M059J (cell line): ENCODE results near the gene COA7. TPM values are rescaled to one million over a fixed set of nuclear protein-coding genes. Genes with fewer than 3 reads are reported as not detected.
A peak's percentile ranks its signal among the peaks of the same experiment; 100 is the strongest.

Source experiments
- DNase-seq: peaks from one replicate; pipeline ENCODE4 v3.0.0-alpha.2; 2012; ENCODE audit warnings: low read depth
- total RNA-seq: library from RNA; depleted of rRNA; stranded (reverse); fragments of >200 nt; shearing (Covaris generic); gene quantifications from 2 replicates; pipeline ENCODE4 v1.2.3, GENCODE V29; 2014

The COA7 gene
- total RNA-seq, 1 experiment from 2014 or later = 10.1 TPM

DNA sequence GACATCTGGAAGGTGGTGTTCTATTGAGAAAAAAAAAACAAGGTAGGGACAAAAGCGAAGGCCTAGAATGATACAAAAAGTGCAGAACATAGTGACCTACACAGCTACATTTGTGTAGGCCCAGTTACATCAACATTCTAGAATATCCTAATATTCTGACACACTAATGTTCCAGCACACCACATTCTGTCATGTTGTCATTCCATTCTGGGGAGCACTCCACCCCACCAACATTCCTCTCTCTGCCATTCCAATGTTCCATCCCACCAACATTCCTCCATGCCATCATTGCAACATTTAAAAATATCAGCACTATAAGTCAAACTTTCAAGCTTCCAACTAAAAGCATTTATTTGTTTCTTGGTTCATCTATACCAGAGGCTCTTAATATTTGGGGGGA is 28.5 kb downstream of the COA7 start:
- DNase-seq = peak; percentile 59

DNA sequence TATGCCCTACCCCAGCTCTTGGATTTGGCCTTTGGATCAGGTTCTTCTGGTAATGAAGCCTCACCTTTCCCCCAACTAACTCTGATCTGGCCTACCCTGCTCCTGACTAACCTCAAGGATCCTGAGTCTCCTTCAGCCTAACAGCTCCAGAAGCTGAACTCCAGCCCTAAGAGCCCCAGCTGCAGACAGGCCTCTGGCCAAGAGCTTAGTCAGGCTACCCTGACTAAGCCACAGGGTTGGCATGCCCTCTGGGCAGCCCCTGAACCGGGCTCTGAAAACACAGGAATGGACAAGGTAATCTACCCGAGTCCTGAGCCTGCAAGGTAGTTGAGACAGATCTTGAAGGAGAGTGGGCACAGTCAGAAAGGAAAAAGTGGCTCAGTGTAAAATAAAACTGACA is 29.4 kb downstream of the COA7 start:
- peak; percentile 87 for DNase-seq

DNA sequence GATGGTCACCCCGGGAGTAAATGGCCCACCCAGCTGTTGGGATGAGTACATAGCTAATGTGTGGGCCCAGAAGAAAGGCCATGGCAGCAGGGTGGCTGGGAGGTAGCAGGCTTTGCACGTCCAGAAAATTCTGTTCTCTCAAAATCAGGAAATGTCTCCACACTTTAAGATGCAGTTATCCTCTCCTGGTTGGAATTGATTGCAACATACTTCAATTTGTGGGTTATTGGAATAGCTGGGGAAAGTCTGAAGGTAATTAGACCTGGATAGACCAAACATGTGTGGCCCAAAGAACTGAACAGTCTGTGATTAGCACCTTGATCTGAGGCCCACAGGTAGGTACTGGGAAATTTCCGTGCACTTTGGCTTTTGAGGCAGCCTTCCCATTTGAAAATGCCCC is 30.2 kb downstream of the COA7 start:
- no peak for DNase-seq

DNA sequence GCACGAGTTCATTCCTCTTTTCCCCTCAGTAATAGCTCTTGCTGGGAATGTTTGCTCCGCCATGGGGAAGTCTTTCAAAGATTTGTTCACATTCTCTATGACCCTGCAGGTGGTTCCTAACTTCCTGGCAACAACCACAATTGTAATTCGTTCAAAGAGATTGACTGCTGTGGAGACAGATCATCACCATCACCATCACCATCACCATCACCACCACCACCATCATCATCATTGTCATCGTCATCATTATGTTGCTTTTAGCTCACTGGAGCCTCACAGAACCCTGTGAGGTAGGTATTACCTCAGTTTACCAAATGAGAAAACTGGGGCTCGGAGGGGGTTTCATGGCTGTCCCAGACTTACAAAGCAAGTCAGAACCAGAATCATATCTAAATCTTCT is 30.9 kb downstream of the COA7 start:
- DNase-seq = no peak

DNA sequence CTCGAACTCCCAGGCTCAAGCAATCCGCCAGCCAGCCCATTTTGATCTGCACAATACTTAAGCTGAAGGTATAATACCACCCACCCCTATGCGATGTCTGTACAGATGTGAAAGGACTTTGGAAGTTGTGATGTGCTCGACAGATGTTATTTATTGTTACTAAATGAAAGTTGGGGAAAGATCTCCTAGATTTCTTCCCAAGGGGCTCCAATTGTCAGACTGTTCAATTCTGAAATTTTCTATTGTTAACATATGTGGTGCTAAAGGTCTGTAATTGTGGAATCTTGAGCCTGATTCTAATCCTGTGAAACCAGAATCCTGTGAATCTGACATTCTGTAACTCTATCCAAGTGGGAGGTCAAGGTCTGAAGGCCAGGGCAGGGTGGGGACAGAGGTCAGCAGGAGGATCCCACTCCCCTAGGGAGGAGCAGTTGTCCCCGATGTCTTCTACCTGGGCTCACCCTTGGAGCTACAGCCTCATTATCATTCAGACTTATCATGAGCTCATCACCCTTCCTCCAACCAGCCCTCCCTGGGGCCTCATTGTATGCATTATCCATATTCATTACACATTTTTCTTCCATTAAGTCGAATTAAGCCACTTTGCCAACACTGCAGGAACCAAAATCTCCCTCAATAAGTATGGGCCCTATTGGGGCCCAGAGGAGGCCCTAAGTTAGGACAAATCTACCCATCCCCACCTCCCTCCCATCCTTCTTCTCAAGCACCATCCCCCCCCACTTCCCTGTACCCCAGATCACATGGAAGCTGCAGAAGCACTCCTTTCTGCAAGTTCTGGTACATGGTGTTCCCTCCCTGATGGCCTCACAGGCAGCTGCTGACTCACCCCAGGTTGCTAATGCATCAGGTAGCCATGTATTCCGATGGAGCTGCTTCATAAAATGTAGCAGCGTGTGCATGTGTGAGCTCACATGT is 32.9 kb downstream of the COA7 start:
- DNase-seq = no peak

DNA sequence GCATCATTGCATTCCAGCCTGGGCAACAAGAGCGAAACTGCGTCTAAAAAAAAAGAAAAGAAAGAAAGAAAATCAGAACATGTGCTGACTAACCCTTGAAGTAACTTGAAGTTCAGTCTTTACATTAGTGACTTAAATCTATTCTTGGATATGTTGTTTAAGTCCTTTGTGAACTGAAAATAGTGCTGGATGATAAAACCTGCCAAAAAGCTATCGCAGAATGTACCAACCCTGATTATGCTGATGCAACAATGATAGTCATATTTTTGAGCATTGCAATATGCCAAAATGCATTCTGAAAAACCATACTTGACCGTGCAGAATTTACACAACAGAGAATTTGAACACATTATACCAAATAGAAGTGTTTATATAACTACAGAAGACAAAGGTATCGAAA is 34.4 kb downstream of the COA7 start:
- no peak for DNase-seq

DNA sequence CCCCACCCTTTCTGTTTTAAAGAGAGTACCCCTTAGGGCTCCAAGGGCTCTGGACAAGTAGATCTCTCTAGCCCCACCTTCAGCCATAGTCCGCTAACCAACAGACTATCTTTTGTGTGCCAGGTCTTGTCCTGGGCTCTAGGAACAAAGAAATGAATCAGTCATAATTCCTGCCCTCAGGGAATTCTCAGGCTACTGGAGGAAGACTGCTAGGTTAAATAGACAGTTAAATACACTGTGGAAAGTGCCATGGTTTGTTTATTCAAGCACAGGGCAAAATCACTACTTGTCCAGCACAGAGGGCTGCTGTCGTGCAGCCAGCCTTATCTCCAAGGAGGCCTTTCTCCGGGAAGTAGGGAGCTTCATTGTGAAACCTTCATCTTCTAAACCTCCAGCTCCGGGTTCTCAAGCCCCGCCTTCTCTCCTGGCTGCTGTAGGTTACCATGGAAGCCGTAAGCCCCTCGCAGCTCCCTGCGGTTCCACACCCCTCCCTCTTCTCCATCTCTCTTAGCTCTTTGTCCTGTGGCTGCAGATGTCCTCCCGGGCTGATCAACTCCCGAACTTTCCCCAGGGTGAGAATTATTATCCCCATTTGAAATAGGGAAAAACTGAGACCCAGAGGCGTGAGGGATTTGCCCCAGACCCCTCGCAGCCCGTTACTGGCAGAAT is 35.4 kb downstream of the COA7 start:
- peak; percentile 99 for DNase-seq

DNA sequence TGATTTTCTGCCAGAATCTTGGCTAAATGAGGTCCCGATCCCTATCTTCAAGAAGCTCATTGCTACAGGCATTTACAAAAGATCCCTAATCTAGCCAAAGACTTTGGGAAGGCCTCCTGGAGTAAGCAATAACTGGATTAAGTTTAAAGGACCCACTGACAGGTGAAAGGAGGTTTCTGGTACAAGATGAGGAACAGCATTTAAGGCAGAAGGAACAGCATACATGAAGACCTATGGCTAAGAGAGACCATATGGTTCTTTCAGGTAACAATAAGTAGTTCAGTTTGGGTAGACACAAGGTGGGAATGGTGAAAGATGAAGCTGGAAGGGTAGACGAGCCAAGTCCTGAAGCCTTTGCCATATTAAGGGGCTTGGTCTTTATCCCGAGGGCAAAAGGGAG is 37.3 kb downstream of the COA7 start:
- DNase-seq = no peak

DNA sequence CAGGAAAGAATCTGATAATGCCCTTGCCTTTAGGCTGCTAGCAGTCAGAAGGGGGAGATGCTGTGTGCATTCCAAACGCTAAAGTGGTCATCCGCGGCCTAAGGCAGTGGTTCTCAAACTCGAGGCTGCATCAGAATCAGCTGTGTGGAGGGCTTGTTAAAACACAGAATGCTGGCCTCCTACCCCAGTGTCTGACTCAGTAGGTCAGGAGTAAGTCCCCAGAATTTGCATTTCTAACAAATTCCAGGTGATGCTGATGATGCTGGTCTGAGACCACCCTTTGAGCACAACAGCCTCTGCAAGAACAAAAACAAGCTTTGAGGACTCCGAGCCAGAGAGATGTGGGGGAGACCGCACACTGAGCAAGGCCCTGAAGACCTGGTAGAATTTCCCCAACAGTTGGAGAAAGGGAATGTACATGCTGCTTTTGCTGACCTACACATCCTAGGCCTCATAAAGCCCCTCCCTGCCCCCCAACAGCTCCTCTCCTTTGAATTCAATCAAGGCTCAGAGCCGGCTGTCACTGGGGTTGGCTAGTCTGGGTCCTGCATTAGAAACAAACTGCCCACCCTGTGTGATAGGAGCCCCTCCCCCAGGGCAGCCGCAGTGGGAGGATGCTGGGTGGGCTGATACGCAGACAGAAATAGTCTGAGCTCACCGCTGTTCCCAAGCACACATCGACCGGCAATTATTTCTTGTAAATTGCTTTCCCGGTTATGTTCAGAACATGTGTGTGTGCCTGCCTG is 38.1 kb downstream of the COA7 start:
- peak; percentile 42 for DNase-seq

DNA sequence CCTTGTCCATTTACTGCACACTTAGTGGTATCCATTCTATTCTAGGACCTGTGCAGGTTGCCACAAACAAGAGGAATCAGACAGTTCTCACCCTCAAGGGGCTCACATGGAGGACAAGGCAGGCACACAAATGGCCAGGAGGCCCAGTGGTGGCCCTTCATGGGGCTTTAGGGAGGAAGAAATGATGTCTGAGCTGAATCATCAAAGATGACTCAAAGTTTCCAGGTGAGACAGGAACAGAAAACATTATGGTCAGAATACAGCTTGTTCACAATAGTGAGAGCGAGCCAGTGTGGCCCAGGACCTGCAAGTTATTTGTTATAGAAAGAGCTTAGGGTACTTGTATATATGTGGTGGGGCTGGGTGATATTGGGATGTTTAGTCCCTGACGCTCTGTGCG is 38.8 kb downstream of the COA7 start:
- DNase-seq = peak; percentile 70

DNA sequence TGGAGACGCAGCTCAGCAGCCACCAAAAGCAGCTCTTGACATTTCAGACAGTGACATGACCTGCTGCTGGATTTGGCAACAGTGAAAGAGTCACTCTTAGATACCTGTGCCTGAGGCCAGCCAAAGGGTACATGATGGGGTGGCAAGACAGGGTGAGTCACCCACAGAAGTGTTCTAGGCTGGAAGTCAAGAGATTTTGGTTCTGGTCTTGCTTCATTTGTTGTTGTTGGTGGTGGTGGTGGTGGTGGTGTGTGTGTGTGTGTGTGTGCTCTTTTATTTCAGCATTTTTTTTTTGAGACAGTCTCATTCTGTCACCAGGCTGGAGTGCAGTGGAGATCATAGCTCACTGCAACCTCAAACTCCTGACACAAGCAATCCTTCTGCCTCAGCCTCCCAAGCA is 39.4 kb downstream of the COA7 start:
- peak; percentile 69 for DNase-seq

DNA sequence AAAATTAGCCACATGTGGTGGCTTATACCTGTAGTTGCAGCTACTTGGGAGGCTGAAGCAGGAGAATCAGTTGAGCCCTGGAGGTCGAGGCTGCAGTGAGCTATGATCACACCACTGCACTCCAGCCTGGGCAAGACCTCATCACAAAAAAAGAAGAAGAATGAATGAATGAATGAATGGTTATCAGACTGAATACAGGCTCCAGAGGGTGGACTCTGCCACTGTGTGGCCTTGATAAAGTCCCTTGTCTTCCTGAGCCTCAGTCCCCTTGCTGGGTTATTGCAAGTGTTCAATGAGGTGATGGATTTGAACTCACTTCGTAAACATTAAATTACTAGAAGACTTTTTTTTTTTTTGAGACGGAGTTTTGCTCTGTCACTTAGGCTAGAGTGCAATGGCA is 40.4 kb downstream of the COA7 start:
- no peak for DNase-seq

DNA sequence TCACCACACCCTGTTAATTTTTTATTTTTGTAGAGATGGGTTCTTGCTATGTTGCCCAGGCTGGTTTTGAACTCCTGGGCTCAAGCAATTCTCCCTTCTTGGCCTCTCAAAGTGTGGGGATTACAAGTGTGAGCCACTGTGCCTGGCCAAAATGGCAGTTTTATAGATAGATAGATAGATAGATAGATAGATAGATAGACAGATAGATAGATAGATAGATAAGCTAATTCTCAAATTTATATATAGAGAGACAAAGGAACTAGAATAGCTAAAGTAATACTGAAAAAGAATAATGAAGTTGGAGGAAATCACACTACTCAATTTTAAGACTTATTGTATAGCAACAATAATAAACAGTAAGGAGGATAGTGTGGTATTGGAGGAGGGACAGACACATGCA is 44.1 kb downstream of the COA7 start:
- no peak for DNase-seq

DNA sequence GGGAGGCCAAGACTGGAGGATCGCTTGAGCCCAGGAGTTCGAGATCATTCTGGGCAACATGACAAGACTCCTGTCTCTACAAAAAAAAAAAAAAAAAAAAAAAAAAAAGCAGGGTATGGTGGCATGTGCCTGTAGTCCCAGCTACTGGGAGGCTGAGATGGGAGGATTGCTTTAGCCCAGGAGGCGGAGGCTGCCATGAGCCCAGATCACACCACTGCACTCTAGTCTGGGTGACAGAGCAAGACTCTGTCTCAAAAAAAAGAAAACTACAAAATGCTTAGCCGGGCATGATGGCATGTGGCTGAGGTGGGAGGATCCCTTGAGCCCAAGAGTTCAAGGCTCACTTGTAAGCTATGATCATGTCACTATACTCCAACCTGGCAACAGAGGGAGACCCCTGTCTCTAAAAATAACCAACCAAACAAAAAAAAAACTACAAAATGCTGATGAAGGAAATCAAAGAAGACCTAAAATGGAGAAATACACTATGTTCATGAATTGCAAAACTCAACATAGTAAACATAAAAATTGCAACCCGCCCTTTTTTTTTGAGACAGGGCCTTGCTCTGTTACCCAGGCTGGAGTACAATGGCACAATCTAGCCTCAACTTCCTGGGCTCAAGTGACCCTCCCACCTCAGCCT is 44.8 kb downstream of the COA7 start:
- DNase-seq = no peak

DNA sequence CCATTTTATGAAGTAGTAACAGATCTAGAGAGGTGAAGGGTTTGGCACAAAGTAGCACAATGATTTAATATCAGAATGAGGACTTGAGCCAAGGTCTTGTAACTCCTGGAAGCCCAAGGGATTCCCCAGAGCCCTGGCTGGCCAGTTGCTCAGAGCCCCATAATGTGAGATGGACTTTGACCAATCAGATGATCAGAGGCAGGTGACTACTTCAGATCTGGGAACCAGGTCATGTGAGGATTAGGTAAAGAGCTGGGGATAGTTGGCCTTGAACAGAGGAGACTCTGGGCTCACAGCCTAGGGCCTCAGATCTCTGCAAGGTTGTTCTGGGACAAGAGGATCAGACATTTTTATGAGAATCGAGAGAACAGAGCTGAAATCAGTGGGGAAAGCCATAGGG is 46.2 kb downstream of the COA7 start:
- DNase-seq = no peak

DNA sequence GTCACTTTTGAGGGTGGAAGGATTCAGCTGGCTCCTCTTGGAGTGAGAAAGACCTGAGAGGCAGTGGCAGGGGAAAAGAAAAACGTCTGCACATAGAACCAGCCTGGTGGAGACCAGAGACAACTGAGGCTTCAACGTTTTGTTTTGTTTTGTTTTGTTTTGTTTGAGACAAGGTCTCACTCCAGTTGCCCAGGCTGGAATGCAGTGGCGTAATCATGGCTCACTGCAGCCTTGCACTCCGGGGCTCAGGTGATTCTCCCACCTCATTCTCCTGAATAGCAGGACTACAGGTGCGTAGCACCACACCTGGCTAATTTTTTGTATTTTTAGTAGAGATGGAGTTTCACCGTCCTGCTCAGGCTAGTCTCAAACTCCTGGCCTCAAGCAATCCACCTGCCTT is 52.9 kb downstream of the COA7 start:
- no peak for DNase-seq

DNA sequence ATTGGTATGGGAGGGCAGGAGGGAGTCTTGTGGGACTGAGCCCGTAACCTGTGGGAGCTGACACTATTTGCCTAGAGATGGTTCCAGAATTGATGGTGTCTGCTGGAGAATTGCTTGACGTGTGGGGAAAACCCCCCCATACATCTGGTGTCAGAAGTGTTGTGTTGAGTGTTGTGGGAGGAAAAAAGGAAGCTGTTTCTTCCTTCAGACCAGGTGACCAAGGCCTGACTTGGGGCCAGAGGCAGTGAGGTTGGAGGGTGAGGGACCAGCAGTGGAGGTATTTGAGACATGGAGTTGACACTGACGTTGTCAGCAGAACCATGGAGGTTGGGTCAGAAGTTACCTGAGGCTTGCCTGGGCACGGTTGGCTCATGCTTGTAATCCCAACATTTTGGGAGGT is 56.8 kb downstream of the COA7 start:
- no peak for DNase-seq

DNA sequence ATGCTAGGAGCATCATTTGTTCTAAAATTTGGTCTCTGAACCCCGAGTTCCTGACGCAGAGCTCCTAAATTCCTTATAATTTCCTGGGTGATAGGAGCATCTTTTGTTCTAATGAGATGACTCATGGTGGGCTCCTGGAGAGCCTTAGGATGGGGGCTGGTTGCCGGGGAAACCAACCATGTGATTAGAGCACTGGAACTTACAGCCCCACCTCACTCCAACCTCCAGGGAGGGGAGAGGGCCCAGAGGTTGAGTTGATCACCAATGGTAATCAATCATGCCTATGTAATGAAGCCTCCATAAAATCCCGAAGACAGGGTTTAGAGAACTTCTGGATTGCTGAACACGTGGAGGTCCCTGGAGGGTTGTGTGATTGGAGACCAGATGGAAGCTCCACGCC is 57.5 kb downstream of the COA7 start:
- no peak for DNase-seq

DNA sequence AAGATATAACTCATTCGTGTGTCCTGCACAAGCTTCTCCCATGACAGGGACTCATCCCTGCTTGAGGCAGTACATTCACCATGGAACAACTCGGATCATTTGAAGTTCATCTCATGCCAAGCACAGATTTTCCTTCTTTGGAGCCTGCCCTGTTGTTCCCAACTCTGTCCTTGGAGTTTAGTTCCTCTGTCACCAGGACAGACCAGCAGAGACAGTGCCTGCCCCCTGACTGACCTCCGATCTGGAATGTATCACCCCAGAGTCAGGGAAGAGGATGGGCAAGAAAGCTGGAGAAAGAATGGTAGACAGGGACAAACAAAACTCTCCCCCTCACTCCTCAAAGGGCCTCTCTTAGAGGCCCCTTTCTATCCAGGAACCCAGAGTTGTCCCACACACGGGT is 60.2 kb downstream of the COA7 start:
- no peak for DNase-seq

DNA sequence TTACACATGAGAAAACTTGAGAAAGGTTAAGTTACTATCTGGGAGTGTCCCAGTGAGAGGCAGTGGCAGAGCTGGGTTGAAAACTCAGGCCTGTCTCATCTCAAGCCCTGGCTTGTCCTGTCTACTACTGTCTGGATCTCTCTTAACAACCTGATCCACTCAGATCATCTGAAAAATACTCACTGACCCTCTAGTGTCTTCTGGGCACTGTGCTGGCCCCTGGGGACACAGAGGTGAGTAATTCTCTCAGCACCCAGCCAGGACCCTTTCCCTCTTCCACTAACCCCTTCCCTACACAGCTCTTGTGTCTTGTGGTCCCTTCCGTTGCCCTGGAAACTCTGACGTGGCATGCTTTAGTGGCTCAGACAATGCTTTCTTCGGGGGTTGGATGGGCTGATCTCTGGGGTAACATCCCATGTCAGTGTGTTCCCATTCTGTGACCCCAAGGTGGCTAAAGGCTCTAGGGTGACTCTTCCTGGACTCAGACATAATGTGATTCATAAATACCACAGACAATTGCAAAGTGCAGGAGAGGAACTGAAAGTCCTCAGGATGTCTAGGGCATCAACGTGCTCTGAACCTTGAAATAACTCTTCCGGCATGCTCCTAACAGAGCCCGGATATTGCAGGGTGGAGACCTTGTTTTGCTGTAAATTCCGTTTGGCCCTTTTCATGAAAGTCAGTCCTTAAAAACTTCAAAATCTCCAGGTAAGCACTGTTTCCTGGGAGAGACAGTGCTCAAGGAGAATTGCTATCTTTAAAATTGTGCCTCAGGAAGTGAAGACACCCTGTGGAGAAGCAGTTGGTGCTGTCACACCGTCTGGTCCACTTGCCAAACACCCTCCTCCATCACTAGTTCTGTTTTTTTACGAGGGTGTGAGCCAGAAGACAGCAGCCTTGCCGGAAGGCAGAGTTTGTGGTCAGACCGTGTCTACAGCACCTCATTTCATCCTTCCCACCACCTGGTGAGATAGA is 61.1 kb downstream of the COA7 start:
- DNase-seq = peak; percentile 37
